OCI-LY7 (cell line): ENCODE data around the gene CKAP4.

Experiments
- EZH2phosphoT487 ChIP-seq: fragments of 200-600 bp; sonication (generic); IDR thresholded peaks from 2 replicates; pipeline ENCODE4 v1.6.1; 2018; ENCODE audit warnings: low read depth, borderline replicate concordance, mild to moderate bottlenecking, mixed run types, antibody characterized with exemption, low read length, moderate library complexity, mixed read lengths
- TF ChIP-seq, protein P1 (sequence below): fragments of 200-600 bp; sonication (generic); conservative IDR thresholded peaks from 2 replicates; pipeline ENCODE4 v1.5.1; 2014; ENCODE audit warnings: mild to moderate bottlenecking, antibody characterized with exemption, low read length, moderate library complexity, mixed read lengths

- TF ChIP-seq, protein P1, sequence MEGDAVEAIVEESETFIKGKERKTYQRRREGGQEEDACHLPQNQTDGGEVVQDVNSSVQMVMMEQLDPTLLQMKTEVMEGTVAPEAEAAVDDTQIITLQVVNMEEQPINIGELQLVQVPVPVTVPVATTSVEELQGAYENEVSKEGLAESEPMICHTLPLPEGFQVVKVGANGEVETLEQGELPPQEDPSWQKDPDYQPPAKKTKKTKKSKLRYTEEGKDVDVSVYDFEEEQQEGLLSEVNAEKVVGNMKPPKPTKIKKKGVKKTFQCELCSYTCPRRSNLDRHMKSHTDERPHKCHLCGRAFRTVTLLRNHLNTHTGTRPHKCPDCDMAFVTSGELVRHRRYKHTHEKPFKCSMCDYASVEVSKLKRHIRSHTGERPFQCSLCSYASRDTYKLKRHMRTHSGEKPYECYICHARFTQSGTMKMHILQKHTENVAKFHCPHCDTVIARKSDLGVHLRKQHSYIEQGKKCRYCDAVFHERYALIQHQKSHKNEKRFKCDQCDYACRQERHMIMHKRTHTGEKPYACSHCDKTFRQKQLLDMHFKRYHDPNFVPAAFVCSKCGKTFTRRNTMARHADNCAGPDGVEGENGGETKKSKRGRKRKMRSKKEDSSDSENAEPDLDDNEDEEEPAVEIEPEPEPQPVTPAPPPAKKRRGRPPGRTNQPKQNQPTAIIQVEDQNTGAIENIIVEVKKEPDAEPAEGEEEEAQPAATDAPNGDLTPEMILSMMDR = no peak
- no peak for TF ChIP-seq EZH2phosphoT487
Observed at GRCh38 chr12:106290666-106291065, 42.8 kb upstream of the CKAP4 start.
